ENCODE data around the gene BEX2.
"Not testable (repeated sequence)": the region's sequence is repeated elsewhere in the genome, so short reads cannot be mapped to it uniquely, and the experiment has no call there.

The BEX2 gene

GRCh38 chrX:103310555-103311398, at the start of gene BEX2:
TSS of gene BEX2 (minus strand) at chrX:103310990. CDS start at chrX:103309976, 1,014 bp downstream.
- DNase-seq (ENCODE audit: low read depth): peak; percentile 56
- no peak for TF ChIP-seq CTCF (IDR thresholded peaks at IDR 0.05; ENCODE audit: insufficient read depth, low read depth, low read length, missing control alignments)

GRCh38 chrX:103360092-103360491, 49.3 kb upstream of the BEX2 start:
- no peak for TF ChIP-seq CTCF (IDR thresholded peaks at IDR 0.05; ENCODE audit: insufficient read depth, low read depth, low read length, missing control alignments)
- H3K4me3 ChIP-seq (ENCODE audit: low read depth, low read length): no peak overlapping the region
- DNase-seq (ENCODE audit: low read depth): no peak

More at GRCh38 chrX:103310555-103311398, at the start of gene BEX2:
- peak within 1 kb of the TSS; percentile 41 for H3K4me3 ChIP-seq (ENCODE audit: low read depth, low read length)

GRCh38 chrX:103359605-103360004, 48.8 kb upstream of the BEX2 start:
- H3K4me3 ChIP-seq (ENCODE audit: low read depth, low read length); DNase-seq (ENCODE audit: low read depth): not testable (repeated sequence)

GRCh38 chrX:103357871-103358270, 47.1 kb upstream of the BEX2 start:
- DNase-seq (ENCODE audit: low read depth): no peak
- no peak overlapping the region for H3K4me3 ChIP-seq (ENCODE audit: low read depth, low read length)
- no peak for TF ChIP-seq CTCF (IDR thresholded peaks at IDR 0.05; ENCODE audit: insufficient read depth, low read depth, low read length, missing control alignments)

- no peak for DNase-seq (ENCODE audit: low read depth)
- no peak for TF ChIP-seq CTCF (IDR thresholded peaks at IDR 0.05; ENCODE audit: insufficient read depth, low read depth, low read length, missing control alignments)
- peak overlapping the region; percentile 79 for H3K4me3 ChIP-seq (ENCODE audit: low read depth, low read length)
Observed at GRCh38 chrX:103356858-103357257, 46.1 kb upstream of the BEX2 start.

- peak; percentile 40 for DNase-seq (ENCODE audit: low read depth)
- TF ChIP-seq CTCF (IDR thresholded peaks at IDR 0.05; ENCODE audit: insufficient read depth, low read depth, low read length, missing control alignments): no peak
- H3K4me3 ChIP-seq (ENCODE audit: low read depth, low read length): peak within 1 kb of the TSS; percentile 79
Observed at GRCh38 chrX:103356130-103356798, 45.5 kb upstream of the BEX2 start, which contains the start of gene TCEAL9. TSS of gene TCEAL9 (plus strand) at chrX:103356506. CDS start at chrX:103357685, 1,179 bp downstream.

- no peak for DNase-seq (ENCODE audit: low read depth)
- H3K4me3 ChIP-seq (ENCODE audit: low read depth, low read length): no peak overlapping the region
- TF ChIP-seq CTCF (IDR thresholded peaks at IDR 0.05; ENCODE audit: insufficient read depth, low read depth, low read length, missing control alignments): no peak
Observed at GRCh38 chrX:103347682-103348397, 37.0 kb upstream of the BEX2 start.
